ENCODE measurements around the gene NPAS4. TPM values are rescaled to one million over a fixed set of nuclear protein-coding genes. Genes with fewer than 3 reads are reported as not detected.

The NPAS4 gene
- total RNA-seq, 1 donor from 2014 or later: not detected

- intact Hi-C loops (cut with micrococcal nuclease): no loop called here
- ATAC-seq (no peak), DNase-seq (no peak)
Measured at GRCh38 chr11:66469441-66469840, 48.6 kb downstream of the NPAS4 start.

DNA sequence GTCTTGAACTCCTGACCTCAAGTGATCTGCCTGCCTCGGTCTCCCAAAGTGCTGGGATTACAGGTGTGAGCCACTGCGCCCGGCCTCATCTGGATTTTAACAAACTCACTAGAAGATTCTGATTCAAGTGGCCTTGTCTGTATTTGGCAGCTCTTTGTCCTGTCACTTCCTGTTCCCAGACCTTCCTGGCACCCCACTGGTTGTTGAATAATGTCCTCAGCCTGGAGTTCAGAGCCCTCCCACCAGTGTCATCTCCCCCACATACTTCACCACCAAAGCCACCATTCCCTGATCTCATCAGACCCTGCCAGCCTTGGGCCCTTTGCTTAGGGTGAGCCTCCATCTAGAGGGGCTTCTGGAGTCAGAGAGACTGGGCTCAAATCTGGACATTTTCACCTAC, 49.2 kb downstream of the NPAS4 start:
- intact Hi-C loops (cut with micrococcal nuclease): no loop called here
- no peak for DNase-seq
- ATAC-seq: no peak

DNA sequence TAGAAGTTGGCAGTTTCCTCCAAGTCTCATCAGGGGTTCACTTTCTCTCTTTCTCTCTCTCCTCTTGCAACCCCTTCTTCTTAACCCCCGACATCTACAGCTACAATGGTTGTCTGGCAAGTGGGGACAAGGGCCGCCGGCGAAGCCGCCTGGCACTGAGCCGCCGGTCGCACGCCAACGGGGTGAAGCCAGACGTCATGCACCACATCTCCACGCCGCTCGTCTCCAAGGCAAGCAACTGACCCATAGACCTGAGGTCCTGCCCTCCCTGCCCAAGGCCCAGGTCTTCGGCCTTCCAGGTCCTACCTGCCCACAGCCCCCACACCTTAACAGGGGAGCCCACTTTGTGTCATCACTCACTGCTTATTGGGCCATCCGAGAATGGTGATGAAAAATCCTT, 50.3 kb downstream of the NPAS4 start:
- ATAC-seq (no peak), DNase-seq (no peak)
- intact Hi-C loops (cut with micrococcal nuclease): no loop called here

DNA sequence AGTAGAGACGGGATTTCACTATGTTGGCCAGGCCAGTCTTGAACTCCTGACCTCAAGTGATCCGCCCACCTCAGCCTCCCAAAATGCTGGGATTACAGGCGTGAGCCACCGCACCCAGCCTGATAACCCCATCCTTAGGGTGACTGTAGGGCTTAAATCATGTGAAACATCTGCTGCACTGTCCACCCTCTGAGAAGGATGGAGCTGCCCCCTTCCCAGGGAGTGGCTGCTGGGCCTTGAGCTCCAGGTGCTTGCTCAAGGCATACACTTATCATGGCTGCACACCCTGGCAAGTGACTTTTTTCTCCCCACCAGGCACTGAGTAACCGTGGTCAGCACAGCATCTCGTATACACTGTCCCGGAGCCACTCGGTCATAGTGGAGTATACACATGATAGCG, 51.2 kb downstream of the NPAS4 start:
- intact Hi-C loops (cut with micrococcal nuclease): no loop called here

GRCh38 chr11:66473167-66473566, 52.3 kb downstream of the NPAS4 start:
- no peak for DNase-seq
- intact Hi-C loops (cut with micrococcal nuclease): no loop called here
- ATAC-seq: no peak

More for the DNA sequence above, 51.2 kb downstream of the NPAS4 start:
- DNase-seq (no peak), ATAC-seq (no peak)

DNA sequence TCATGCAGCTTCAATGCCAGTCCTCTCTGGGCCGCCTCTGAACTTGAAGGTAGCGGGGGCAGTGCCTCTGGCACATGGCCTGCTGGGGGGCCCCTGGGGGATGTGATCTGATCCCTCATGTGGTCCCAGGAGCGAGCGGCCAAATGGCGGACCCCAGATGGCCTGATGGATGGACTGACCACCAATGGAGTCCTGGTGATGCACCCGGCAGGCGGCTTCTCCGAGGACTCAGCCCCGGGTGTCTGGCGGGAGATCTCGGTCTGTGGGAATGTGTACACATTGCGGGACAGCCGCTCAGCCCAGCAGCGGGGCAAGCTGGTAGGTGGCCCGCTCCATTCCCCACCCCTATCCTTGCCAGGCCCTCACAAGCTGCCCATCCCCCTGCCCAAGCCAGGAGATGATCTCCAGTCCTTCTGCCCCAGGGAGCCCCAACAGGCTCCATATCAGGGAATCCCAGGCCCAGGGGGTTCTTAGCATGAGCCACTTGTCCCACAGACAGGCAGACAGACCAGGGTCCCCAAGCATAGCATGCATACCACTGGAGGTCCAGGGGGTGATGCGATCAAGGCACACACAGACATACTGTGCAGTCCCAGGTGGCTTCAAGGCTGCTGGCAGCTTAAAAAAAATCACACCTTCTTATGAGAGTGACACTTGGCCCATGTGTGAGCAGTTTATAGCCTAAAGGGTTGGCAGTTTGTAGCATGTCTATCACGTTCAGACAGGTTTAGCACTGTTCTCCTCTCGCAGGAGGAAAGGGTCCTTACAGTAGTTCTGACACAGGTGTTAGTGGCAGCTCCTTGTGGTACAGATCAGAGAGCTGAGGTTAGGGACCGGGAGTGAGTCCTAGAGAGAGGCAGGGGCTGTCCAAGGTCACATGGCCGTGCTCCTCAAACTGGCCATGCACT, 53.0 kb downstream of the NPAS4 start:
- DNase-seq: no peak
- intact Hi-C loops (cut with micrococcal nuclease): no loop called here
- ATAC-seq: no peak

DNA sequence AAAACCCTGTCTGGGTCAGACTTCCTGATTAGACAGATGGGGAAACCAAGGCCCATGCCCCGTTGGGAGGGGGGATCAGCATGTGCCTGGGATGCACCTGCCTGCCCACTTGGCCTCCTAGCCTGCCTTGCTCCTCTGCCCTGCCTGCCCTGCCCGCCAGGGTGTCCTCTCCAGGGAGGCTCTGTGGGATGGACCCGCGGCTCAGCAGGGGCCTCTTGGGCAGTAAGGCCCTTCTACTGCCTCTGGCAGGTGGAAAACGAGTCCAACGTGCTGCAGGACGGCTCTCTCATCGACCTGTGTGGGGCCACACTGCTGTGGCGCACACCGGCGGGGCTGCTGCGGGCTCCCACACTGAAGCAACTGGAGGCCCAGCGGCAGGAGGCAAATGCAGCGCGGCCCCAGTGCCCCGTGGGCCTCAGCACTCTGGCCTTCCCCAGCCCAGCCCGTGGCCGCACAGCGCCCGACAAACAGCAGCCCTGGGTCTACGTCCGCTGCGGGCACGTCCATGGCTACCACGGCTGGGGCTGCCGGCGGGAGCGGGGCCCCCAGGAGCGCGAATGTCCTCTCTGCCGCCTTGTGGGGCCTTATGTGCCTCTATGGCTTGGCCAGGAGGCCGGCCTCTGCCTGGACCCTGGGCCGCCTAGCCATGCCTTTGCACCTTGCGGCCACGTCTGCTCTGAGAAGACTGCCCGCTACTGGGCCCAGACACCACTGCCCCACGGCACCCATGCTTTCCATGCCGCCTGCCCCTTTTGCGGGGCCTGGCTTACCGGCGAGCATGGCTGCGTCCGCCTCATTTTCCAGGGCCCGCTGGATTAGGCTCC, 54.7 kb downstream of the NPAS4 start:
- no peak for ATAC-seq
- no peak for DNase-seq
- intact Hi-C loops (cut with micrococcal nuclease): no loop called here

Other genes starting within 250 kb of the NPAS4 start
- 34.9 TPM for gene KLC2, start 163.3 kb upstream of the NPAS4 start, total RNA-seq
- gene RAB1B, start 152.4 kb upstream of the NPAS4 start, total RNA-seq: 123 TPM
- gene CNIH2, start 142.9 kb upstream of the NPAS4 start, total RNA-seq: not detected
- 41.1 TPM for gene YIF1A, start 131.9 kb upstream of the NPAS4 start, total RNA-seq
- 0.25 TPM for gene TMEM151A, start 129.1 kb upstream of the NPAS4 start, total RNA-seq
- gene CD248, start 104.0 kb upstream of the NPAS4 start, total RNA-seq: 11.1 TPM
- 1.7 TPM for gene RIN1, start 84.6 kb upstream of the NPAS4 start, total RNA-seq
- gene BRMS1, start 75.9 kb upstream of the NPAS4 start, total RNA-seq: 14.7 TPM
- gene B4GAT1, start 73.4 kb upstream of the NPAS4 start, total RNA-seq: 55.1 TPM
- gene SLC29A2, start 49.3 kb upstream of the NPAS4 start, total RNA-seq: 22.6 TPM
- 61.1 TPM for gene MRPL11, start 17.8 kb downstream of the NPAS4 start, total RNA-seq
- gene PELI3, start 45.9 kb downstream of the NPAS4 start, total RNA-seq: 10.9 TPM
- gene DPP3, start 59.4 kb downstream of the NPAS4 start, total RNA-seq: 9.7 TPM
- 17.8 TPM for gene BBS1, start 89.6 kb downstream of the NPAS4 start, total RNA-seq
- 5.5 TPM for gene ZDHHC24, start 125.0 kb downstream of the NPAS4 start, total RNA-seq
- gene ACTN3, start 125.9 kb downstream of the NPAS4 start, total RNA-seq: not detected
- gene CTSF, start 147.6 kb downstream of the NPAS4 start, total RNA-seq: 64.5 TPM
- 0.25 TPM for gene CCDC87, start 172.0 kb downstream of the NPAS4 start, total RNA-seq
- 26.8 TPM for gene CCS, start 172.2 kb downstream of the NPAS4 start, total RNA-seq
- gene RBM14, start 195.6 kb downstream of the NPAS4 start, total RNA-seq: 31.4 TPM
- 69.5 TPM for gene RBM4, start 217.7 kb downstream of the NPAS4 start, total RNA-seq